ENCODE data around the gene RNF223.

DNA sequence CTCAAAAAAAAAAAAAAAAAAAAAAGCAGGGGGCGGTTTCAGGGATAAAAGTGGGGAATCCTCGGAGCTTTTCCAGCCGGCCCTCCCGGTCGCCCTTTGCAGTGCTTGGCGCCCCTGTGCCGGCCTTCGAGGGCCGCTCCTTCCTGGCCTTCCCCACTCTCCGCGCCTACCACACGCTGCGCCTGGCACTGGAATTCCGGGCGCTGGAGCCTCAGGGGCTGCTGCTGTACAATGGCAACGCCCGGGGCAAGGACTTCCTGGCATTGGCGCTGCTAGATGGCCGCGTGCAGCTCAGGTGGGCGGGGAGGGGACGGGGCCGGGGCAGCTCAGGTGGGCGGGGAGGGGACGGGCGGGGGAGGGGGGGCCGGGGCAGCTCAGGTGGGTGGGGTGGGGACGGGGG is 25.3 kb downstream of the RNF223 start:
- TF ChIP-seq, protein P1, sequence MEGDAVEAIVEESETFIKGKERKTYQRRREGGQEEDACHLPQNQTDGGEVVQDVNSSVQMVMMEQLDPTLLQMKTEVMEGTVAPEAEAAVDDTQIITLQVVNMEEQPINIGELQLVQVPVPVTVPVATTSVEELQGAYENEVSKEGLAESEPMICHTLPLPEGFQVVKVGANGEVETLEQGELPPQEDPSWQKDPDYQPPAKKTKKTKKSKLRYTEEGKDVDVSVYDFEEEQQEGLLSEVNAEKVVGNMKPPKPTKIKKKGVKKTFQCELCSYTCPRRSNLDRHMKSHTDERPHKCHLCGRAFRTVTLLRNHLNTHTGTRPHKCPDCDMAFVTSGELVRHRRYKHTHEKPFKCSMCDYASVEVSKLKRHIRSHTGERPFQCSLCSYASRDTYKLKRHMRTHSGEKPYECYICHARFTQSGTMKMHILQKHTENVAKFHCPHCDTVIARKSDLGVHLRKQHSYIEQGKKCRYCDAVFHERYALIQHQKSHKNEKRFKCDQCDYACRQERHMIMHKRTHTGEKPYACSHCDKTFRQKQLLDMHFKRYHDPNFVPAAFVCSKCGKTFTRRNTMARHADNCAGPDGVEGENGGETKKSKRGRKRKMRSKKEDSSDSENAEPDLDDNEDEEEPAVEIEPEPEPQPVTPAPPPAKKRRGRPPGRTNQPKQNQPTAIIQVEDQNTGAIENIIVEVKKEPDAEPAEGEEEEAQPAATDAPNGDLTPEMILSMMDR (IDR thresholded peaks at IDR 0.05): no peak
- TF ChIP-seq POLR2A (IDR thresholded peaks at IDR 0.05) (no peak), EP300 (IDR thresholded peaks at IDR 0.05) (no peak)

All from tibial nerve (tissue), 4 donors.